Fibroblast of pulmonary artery (primary cell): Measurements from ENCODE around the gene MTHFD1L.

Source experiments
- DNase-seq: peaks from one replicate; pipeline ENCODE4 v3.0.0-alpha.2; 2010; ENCODE audit warnings: low read depth
- H3K4me3 ChIP-seq: replicated peaks from 2 replicates; pipeline ENCODE4 v1.5.1; 2011; ENCODE audit warnings: low read depth, mild to moderate bottlenecking, control low read depth, low read length, moderate library complexity
- CTCF ChIP-seq: IDR thresholded peaks from 2 replicates; pipeline ENCODE4 v1.5.1; 2011; ENCODE audit warnings: mild to moderate bottlenecking, control low read depth, low read length, inconsistent platforms; ENCODE audit errors: missing control alignments

Gene MTHFD1L

GRCh38 chr6:150930841-150931240, 65.3 kb downstream of the MTHFD1L start:
- H3K4me3 ChIP-seq: no peak overlapping the region
- TF ChIP-seq CTCF: no peak
- DNase-seq: peak; percentile 57

- H3K4me3 ChIP-seq: no peak overlapping the region
- TF ChIP-seq CTCF: no peak
- no peak for DNase-seq
Measured at GRCh38 chr6:150931405-150931804, 65.9 kb downstream of the MTHFD1L start.

GRCh38 chr6:150932996-150933395, 67.5 kb downstream of the MTHFD1L start:
- H3K4me3 ChIP-seq: no peak overlapping the region
- no peak for DNase-seq
- TF ChIP-seq CTCF: no peak

- no peak overlapping the region for H3K4me3 ChIP-seq
- TF ChIP-seq CTCF: no peak
- DNase-seq: peak; percentile 73
Measured at GRCh38 chr6:150934380-150934779, 68.9 kb downstream of the MTHFD1L start.

- no peak overlapping the region for H3K4me3 ChIP-seq
- TF ChIP-seq CTCF: no peak
- DNase-seq: no peak
Measured at GRCh38 chr6:150936021-150936555, 70.6 kb downstream of the MTHFD1L start.

- TF ChIP-seq CTCF: no peak
- no peak overlapping the region for H3K4me3 ChIP-seq
- DNase-seq: peak; percentile 55
Measured at GRCh38 chr6:150937132-150937906, 71.8 kb downstream of the MTHFD1L start.

- no peak for TF ChIP-seq CTCF
- no peak for DNase-seq
Measured at GRCh38 chr6:150939399-150939798, 73.9 kb downstream of the MTHFD1L start.

More at GRCh38 chr6:150939399-150939798, 73.9 kb downstream of the MTHFD1L start:
- no peak overlapping the region for H3K4me3 ChIP-seq
